HG03460 (cell line): ENCODE results near the gene IFT172.
A peak's percentile ranks its signal among the peaks of the same experiment; 100 is the strongest.

Experiments used
- ATAC-seq: cut with Tn5 transposase; IDR thresholded peaks from one replicate; pipeline ENCODE4 v1.9.1; 2021; ENCODE audit not compliant: unreplicated experiment

The IFT172 gene

GRCh38 chr2:27494284-27494943 is 4.9 kb upstream of the IFT172 start:
- ATAC-seq, result no peak

- ATAC-seq, result no peak
These were observed 4.4 kb upstream of the IFT172 start for GRCh38 chr2:27493948-27494283.

- no peak for ATAC-seq
These were observed 3.0 kb upstream of the IFT172 start for GRCh38 chr2:27492557-27492956.

- peak; percentile 4 for ATAC-seq
These were observed 435 bp downstream of the IFT172 start for GRCh38 chr2:27489118-27489497.

GRCh38 chr2:27485496-27485895 is 4.0 kb downstream of the IFT172 start:
- no peak for ATAC-seq

GRCh38 chr2:27471961-27472360 is 17.6 kb downstream of the IFT172 start:
- no peak for ATAC-seq

GRCh38 chr2:27464443-27464842 is 25.1 kb downstream of the IFT172 start:
- no peak for ATAC-seq

GRCh38 chr2:27461118-27461517 is 28.4 kb downstream of the IFT172 start:
- ATAC-seq, result no peak

- ATAC-seq, result no peak
These were observed 35.6 kb downstream of the IFT172 start for GRCh38 chr2:27453968-27454367.

- no peak for ATAC-seq
These were observed 38.4 kb downstream of the IFT172 start for GRCh38 chr2:27451095-27451494.

- ATAC-seq, result no peak
These were observed 41.2 kb downstream of the IFT172 start for GRCh38 chr2:27448381-27448780.

- no peak for ATAC-seq
These were observed 43.5 kb downstream of the IFT172 start for GRCh38 chr2:27446057-27446456.

- ATAC-seq, result no peak
These were observed 43.9 kb downstream of the IFT172 start for GRCh38 chr2:27445615-27446014.

- ATAC-seq, result no peak
These were observed 44.4 kb downstream of the IFT172 start for GRCh38 chr2:27445155-27445554.

- no peak for ATAC-seq
These were observed 46.6 kb downstream of the IFT172 start for GRCh38 chr2:27442920-27443282.

- ATAC-seq, result no peak
These were observed 47.3 kb downstream of the IFT172 start, which contains the start of gene KRTCAP3 for GRCh38 chr2:27441958-27442919. TSS of gene KRTCAP3 (plus strand) at chr2:27442381. CDS start at chr2:27442413, 32 bp downstream.

GRCh38 chr2:27441226-27441926 is 48.2 kb downstream of the IFT172 start:
- no peak for ATAC-seq

- no peak for ATAC-seq
These were observed 53.9 kb downstream of the IFT172 start for GRCh38 chr2:27435628-27436027.

GRCh38 chr2:27431395-27431794 is 58.1 kb downstream of the IFT172 start:
- no peak for ATAC-seq

GRCh38 chr2:27428978-27429541 is 60.5 kb downstream of the IFT172 start:
- ATAC-seq, result peak; percentile 75

- peak; percentile 90 for ATAC-seq
These were observed 61.1 kb downstream of the IFT172 start, which contains the start of gene NRBP1 for GRCh38 chr2:27428213-27428977. TSS of gene NRBP1 (plus strand) at chr2:27428631. CDS start at chr2:27433274, 4,643 bp downstream.
